Ectodermal cell (in vitro differentiated cells): ENCODE results near the gene TSPAN2. TPM values are rescaled to one million over a fixed set of nuclear protein-coding genes. Genes with fewer than 3 reads are reported as not detected.
A peak's percentile ranks its signal among the peaks of the same experiment; 100 is the strongest.

Experiments used
- H3K27ac ChIP-seq: 2 replicates; pipeline ENCODE4 v1.7.0; 2013; ENCODE audit warnings: mild to moderate bottlenecking, low read depth, low read length; ENCODE audit not compliant: insufficient read depth, poor library complexity, severe bottlenecking
- H3K27me3 ChIP-seq: 2 replicates; pipeline ENCODE4 v1.7.0; 2013; ENCODE audit warnings: mild to moderate bottlenecking, low read length; ENCODE audit not compliant: insufficient read depth, control insufficient read depth, poor library complexity, severe bottlenecking
- H3K36me3 ChIP-seq: one replicate; pipeline ENCODE4 v1.7.0; 2013; ENCODE audit warnings: low read length; ENCODE audit not compliant: control insufficient read depth, insufficient read depth
- H3K4me1 ChIP-seq: one replicate; pipeline ENCODE4 v1.7.0; 2013; ENCODE audit warnings: low read length; ENCODE audit not compliant: control insufficient read depth, insufficient read depth
- H3K4me3 ChIP-seq: 2 replicates; pipeline ENCODE4 v1.7.0; 2013; ENCODE audit warnings: low read depth, low read length, control low read depth; ENCODE audit not compliant: insufficient read depth
- H3K9me3 ChIP-seq: 2 replicates; pipeline ENCODE4 v1.7.0; 2013; ENCODE audit warnings: mild to moderate bottlenecking, low read length, moderate library complexity; ENCODE audit not compliant: control insufficient read depth
- WGBS, 2 experiments: methylation state at CpG; one replicate each; pipeline ENCODE4 v1.1.7; 2013; ENCODE audit warnings: missing lambda C conversion rate in 2 of 2; 5-methylcytosine and 5-hydroxymethylcytosine counted together
- polyA plus RNA-seq, 4 experiments: library from polyadenylated mRNA; stranded (reverse); fragments of 50-300 nt; gene quantifications; one replicate each; pipeline ENCODE4 v1.2.3, GENCODE V29; 2013

TSPAN2 gene
- 16.6 TPM for polyA plus RNA-seq (2013, experiment 1 of 4)
- 21.1 TPM for polyA plus RNA-seq (2013, experiment 2 of 4)
- polyA plus RNA-seq (2013, experiment 3 of 4), result 17.5 TPM
- polyA plus RNA-seq (2013, experiment 4 of 4), result 18.5 TPM

GRCh38 chr1:115089420-115090185 is at the start of gene TSPAN2:
TSS of gene TSPAN2 (minus strand) at chr1:115089503. CDS start at chr1:115089432, 71 bp downstream.
- H3K27ac ChIP-seq, result peak within 1 kb of the TSS; percentile 16
- H3K27me3 ChIP-seq, result peaks cover 9% of the 10 kb centered on the region

GRCh38 chr1:115138973-115139372 is 49.7 kb upstream of the TSPAN2 start:
- no peaks in the 10 kb centered on the region for H3K4me1 ChIP-seq
- no peak overlapping the region for H3K27ac ChIP-seq
- no peaks in the 10 kb centered on the region for H3K36me3 ChIP-seq
- no peak overlapping the region for H3K4me3 ChIP-seq
- no peaks in the 10 kb centered on the region for H3K27me3 ChIP-seq
- H3K9me3 ChIP-seq, result no peaks in the 10 kb centered on the region
- WGBS, 2 experiments, result 15 to 16% methylated on average over 13 of the region's 13 CpGs

More at GRCh38 chr1:115089420-115090185, at the start of gene TSPAN2:
- WGBS, 2 experiments, result 1% methylated on average over 68 of the region's 68 CpGs
- H3K4me3 ChIP-seq, result peak within 1 kb of the TSS; percentile 82
- no peaks in the 10 kb centered on the region for H3K4me1 ChIP-seq
- H3K36me3 ChIP-seq, result no peaks in the 10 kb centered on the region
- H3K9me3 ChIP-seq, result no peaks in the 10 kb centered on the region

GRCh38 chr1:115138271-115138670 is 49.0 kb upstream of the TSPAN2 start:
- Histone ChIP-seq H3K27ac (no peak overlapping the region), H3K36me3 (no peaks in the 10 kb centered on the region), H3K4me1 (no peaks in the 10 kb centered on the region), H3K4me3 (no peak overlapping the region), H3K27me3 (no peaks in the 10 kb centered on the region), H3K9me3 (no peaks in the 10 kb centered on the region)
- 89 to 93% methylated on average over 6 of the region's 6 CpGs for WGBS, 2 experiments

- WGBS, 2 experiments, result 100% methylated on average over 1 of the region's 1 CpG
- no peaks in the 10 kb centered on the region for H3K9me3 ChIP-seq
- no peak overlapping the region for H3K4me3 ChIP-seq
Observed at GRCh38 chr1:115137191-115137590, 47.9 kb upstream of the TSPAN2 start.

GRCh38 chr1:115136706-115137105 is 47.4 kb upstream of the TSPAN2 start:
- Histone ChIP-seq H3K36me3 (no peaks in the 10 kb centered on the region), H3K4me1 (no peaks in the 10 kb centered on the region), H3K4me3 (no peak overlapping the region), H3K27me3 (no peaks in the 10 kb centered on the region), H3K9me3 (no peaks in the 10 kb centered on the region), H3K27ac (no peak overlapping the region)

More at GRCh38 chr1:115137191-115137590, 47.9 kb upstream of the TSPAN2 start:
- Histone ChIP-seq H3K4me1 (no peaks in the 10 kb centered on the region), H3K36me3 (no peaks in the 10 kb centered on the region), H3K27me3 (no peaks in the 10 kb centered on the region), H3K27ac (no peak overlapping the region)

- H3K27me3 ChIP-seq, result no peaks in the 10 kb centered on the region
- H3K4me1 ChIP-seq, result no peaks in the 10 kb centered on the region
- no peak overlapping the region for H3K4me3 ChIP-seq
- H3K36me3 ChIP-seq, result no peaks in the 10 kb centered on the region
- no peaks in the 10 kb centered on the region for H3K9me3 ChIP-seq
- 92 to 97% methylated on average over 3 of the region's 3 CpGs for WGBS, 2 experiments
- H3K27ac ChIP-seq, result no peak overlapping the region
Observed at GRCh38 chr1:115136106-115136505, 46.8 kb upstream of the TSPAN2 start.

GRCh38 chr1:115135681-115136080 is 46.4 kb upstream of the TSPAN2 start:
- 95 to 96% methylated on average over 5 of the region's 5 CpGs for WGBS, 2 experiments
- H3K9me3 ChIP-seq, result no peaks in the 10 kb centered on the region

GRCh38 chr1:115134850-115135480 is 45.7 kb upstream of the TSPAN2 start:
- H3K27ac ChIP-seq, result no peak overlapping the region
- WGBS, 2 experiments, result 81 to 89% methylated on average over 10 of the region's 10 CpGs

More at GRCh38 chr1:115135681-115136080, 46.4 kb upstream of the TSPAN2 start:
- no peaks in the 10 kb centered on the region for H3K36me3 ChIP-seq
- H3K4me1 ChIP-seq, result no peaks in the 10 kb centered on the region
- H3K27me3 ChIP-seq, result no peaks in the 10 kb centered on the region
- no peak overlapping the region for H3K4me3 ChIP-seq
- H3K27ac ChIP-seq, result no peak overlapping the region

GRCh38 chr1:115134231-115134630 is 44.9 kb upstream of the TSPAN2 start:
- Histone ChIP-seq H3K4me1 (no peaks in the 10 kb centered on the region), H3K36me3 (no peaks in the 10 kb centered on the region), H3K27me3 (no peaks in the 10 kb centered on the region), H3K27ac (no peak overlapping the region), H3K4me3 (no peak overlapping the region), H3K9me3 (no peaks in the 10 kb centered on the region)
- 86 to 90% methylated on average over 6 of the region's 6 CpGs for WGBS, 2 experiments

More at GRCh38 chr1:115134850-115135480, 45.7 kb upstream of the TSPAN2 start:
- Histone ChIP-seq H3K4me1 (no peaks in the 10 kb centered on the region), H3K27me3 (no peaks in the 10 kb centered on the region), H3K9me3 (no peaks in the 10 kb centered on the region), H3K36me3 (no peaks in the 10 kb centered on the region), H3K4me3 (no peak overlapping the region)

- Histone ChIP-seq H3K27ac (no peak overlapping the region), H3K4me1 (peaks cover 3% of the 10 kb centered on the region), H3K27me3 (no peaks in the 10 kb centered on the region), H3K36me3 (no peaks in the 10 kb centered on the region), H3K4me3 (no peak overlapping the region), H3K9me3 (no peaks in the 10 kb centered on the region)
- WGBS, 2 experiments, result 65 to 70% methylated on average over 1 of the region's 1 CpG
Observed at GRCh38 chr1:115133440-115133839, 44.1 kb upstream of the TSPAN2 start.
